BLaER1 (cell line): ENCODE results near the gene RAB37.
A peak's percentile ranks its signal among the peaks of the same experiment; 100 is the strongest.

Experiments
- H3K27ac ChIP-seq: shearing (Covaris generic); formaldehyde crosslinking; 2 replicates; pipeline ENCODE4 v1.8.1; 2022
- H3K27me3 ChIP-seq: shearing (Covaris generic); formaldehyde crosslinking; 2 replicates; pipeline ENCODE4 v1.8.1; 2022
- H3K36me3 ChIP-seq: shearing (Covaris generic); formaldehyde crosslinking; 2 replicates; pipeline ENCODE4 v1.8.1; 2022
- H3K4me1 ChIP-seq: shearing (Covaris generic); formaldehyde crosslinking; 2 replicates; pipeline ENCODE4 v1.8.1; 2022
- H3K4me2 ChIP-seq: shearing (Covaris generic); formaldehyde crosslinking; 2 replicates; pipeline ENCODE4 v1.8.1; 2022
- H3K4me3 ChIP-seq: shearing (Covaris generic); formaldehyde crosslinking; 2 replicates; pipeline ENCODE4 v1.8.1; 2022
- H3K9ac ChIP-seq: shearing (Covaris generic); formaldehyde crosslinking; 2 replicates; pipeline ENCODE4 v1.8.1; 2022
- H3K9me3 ChIP-seq: shearing (Covaris generic); formaldehyde crosslinking; 2 replicates; pipeline ENCODE4 v1.8.1; 2022
- H4K20me1 ChIP-seq: shearing (Covaris generic); formaldehyde crosslinking; 2 replicates; pipeline ENCODE4 v1.8.1; 2022
- Cebpa-rat ChIP-seq: shearing (Covaris generic); IDR thresholded peaks from 2 replicates; pipeline ENCODE4 v1.8.1; 2022

Gene RAB37

GRCh38 chr17:74725111-74725510, 11.9 kb upstream of the RAB37 start:
- peaks cover 3% of the 10 kb centered on the region; the same call in 1 of the 2 replicates for H3K4me1 ChIP-seq
- TF ChIP-seq Cebpa-rat, result no peak
- no peaks in the 10 kb centered on the region for H4K20me1 ChIP-seq

GRCh38 chr17:74728033-74728701, 8.9 kb upstream of the RAB37 start:
- no peaks in the 10 kb centered on the region for H4K20me1 ChIP-seq
- H3K27me3 ChIP-seq, result no peaks in the 10 kb centered on the region
- no peak for TF ChIP-seq Cebpa-rat
- no peak overlapping the region for H3K27ac ChIP-seq
- peaks cover 15% of the 10 kb centered on the region for H3K4me1 ChIP-seq
- no peak overlapping the region for H3K9ac ChIP-seq
- no peaks in the 10 kb centered on the region for H3K9me3 ChIP-seq
- no peak overlapping the region for H3K4me2 ChIP-seq
- H3K36me3 ChIP-seq, result no peaks in the 10 kb centered on the region
- H3K4me3 ChIP-seq, result no peak overlapping the region

More at GRCh38 chr17:74725111-74725510, 11.9 kb upstream of the RAB37 start:
- H3K4me3 ChIP-seq, result no peak overlapping the region
- H3K27ac ChIP-seq, result no peak overlapping the region
- no peaks in the 10 kb centered on the region for H3K36me3 ChIP-seq
- no peak overlapping the region for H3K9ac ChIP-seq
- H3K27me3 ChIP-seq, result no peaks in the 10 kb centered on the region
- no peaks in the 10 kb centered on the region for H3K9me3 ChIP-seq
- no peak overlapping the region for H3K4me2 ChIP-seq

- Histone ChIP-seq H3K27ac (no peak overlapping the region), H3K4me3 (no peak overlapping the region)
- no peak for TF ChIP-seq Cebpa-rat
Observed at GRCh38 chr17:74728702-74729075, 8.4 kb upstream of the RAB37 start.

GRCh38 chr17:74729368-74729767, 7.7 kb upstream of the RAB37 start:
- H3K27ac ChIP-seq, result no peak overlapping the region
- H3K4me3 ChIP-seq, result no peak overlapping the region
- no peaks in the 10 kb centered on the region for H4K20me1 ChIP-seq
- H3K36me3 ChIP-seq, result no peaks in the 10 kb centered on the region
- no peak for TF ChIP-seq Cebpa-rat
- peaks cover 27% of the 10 kb centered on the region for H3K4me1 ChIP-seq
- H3K27me3 ChIP-seq, result no peaks in the 10 kb centered on the region
- no peak overlapping the region for H3K9ac ChIP-seq
- H3K9me3 ChIP-seq, result no peaks in the 10 kb centered on the region
- H3K4me2 ChIP-seq, result no peak overlapping the region

More at GRCh38 chr17:74728702-74729075, 8.4 kb upstream of the RAB37 start:
- Histone ChIP-seq H3K4me1 (peaks cover 20% of the 10 kb centered on the region), H4K20me1 (no peaks in the 10 kb centered on the region), H3K9ac (no peak overlapping the region), H3K36me3 (no peaks in the 10 kb centered on the region), H3K27me3 (no peaks in the 10 kb centered on the region), H3K9me3 (no peaks in the 10 kb centered on the region), H3K4me2 (no peak overlapping the region)

GRCh38 chr17:74729866-74730265, 7.2 kb upstream of the RAB37 start:
- peaks cover 32% of the 10 kb centered on the region for H3K4me1 ChIP-seq
- H4K20me1 ChIP-seq, result no peaks in the 10 kb centered on the region
- H3K36me3 ChIP-seq, result no peaks in the 10 kb centered on the region
- H3K4me2 ChIP-seq, result no peak overlapping the region
- H3K27me3 ChIP-seq, result no peaks in the 10 kb centered on the region
- no peaks in the 10 kb centered on the region for H3K9me3 ChIP-seq
- no peak for TF ChIP-seq Cebpa-rat
- no peak overlapping the region for H3K9ac ChIP-seq
- no peak overlapping the region for H3K4me3 ChIP-seq
- no peak overlapping the region for H3K27ac ChIP-seq

GRCh38 chr17:74730491-74731346, 6.3 kb upstream of the RAB37 start:
- H3K9ac ChIP-seq, result no peak overlapping the region
- no peaks in the 10 kb centered on the region for H4K20me1 ChIP-seq
- no peaks in the 10 kb centered on the region for H3K27me3 ChIP-seq
- H3K4me3 ChIP-seq, result no peak overlapping the region
- TF ChIP-seq Cebpa-rat, result no peak
- no peak overlapping the region for H3K27ac ChIP-seq
- peak overlapping the region; percentile 29 for H3K4me2 ChIP-seq
- H3K4me1 ChIP-seq, result peaks cover 40% of the 10 kb centered on the region
- H3K36me3 ChIP-seq, result no peaks in the 10 kb centered on the region
- H3K9me3 ChIP-seq, result no peaks in the 10 kb centered on the region

GRCh38 chr17:74731347-74731605, 5.8 kb upstream of the RAB37 start:
- Histone ChIP-seq H3K9me3 (no peaks in the 10 kb centered on the region), H3K36me3 (no peaks in the 10 kb centered on the region), H3K27me3 (no peaks in the 10 kb centered on the region), H3K4me2 (no peak overlapping the region), H3K27ac (no peak overlapping the region), H4K20me1 (no peaks in the 10 kb centered on the region), H3K9ac (no peak overlapping the region), H3K4me3 (no peak overlapping the region), H3K4me1 (peaks cover 46% of the 10 kb centered on the region)
- no peak for TF ChIP-seq Cebpa-rat

- H3K36me3 ChIP-seq, result no peaks in the 10 kb centered on the region
- H3K9me3 ChIP-seq, result no peaks in the 10 kb centered on the region
- H3K4me2 ChIP-seq, result no peak overlapping the region
- H4K20me1 ChIP-seq, result no peaks in the 10 kb centered on the region
- TF ChIP-seq Cebpa-rat, result no peak
- peaks cover 54% of the 10 kb centered on the region for H3K4me1 ChIP-seq
- no peak overlapping the region for H3K9ac ChIP-seq
- H3K27me3 ChIP-seq, result no peaks in the 10 kb centered on the region
- H3K4me3 ChIP-seq, result no peak overlapping the region
- no peak overlapping the region for H3K27ac ChIP-seq
Observed at GRCh38 chr17:74732042-74732867, 4.8 kb upstream of the RAB37 start.

- peak overlapping the region; percentile 65 for H3K4me2 ChIP-seq
- TF ChIP-seq Cebpa-rat, result no peak
Observed at GRCh38 chr17:74733365-74734122, 3.5 kb upstream of the RAB37 start.

More at GRCh38 chr17:74733365-74734122, 3.5 kb upstream of the RAB37 start:
- no peak overlapping the region for H3K27ac ChIP-seq
- no peaks in the 10 kb centered on the region for H3K27me3 ChIP-seq
- no peaks in the 10 kb centered on the region for H3K36me3 ChIP-seq
- H3K4me1 ChIP-seq, result peaks cover 67% of the 10 kb centered on the region
- no peaks in the 10 kb centered on the region for H4K20me1 ChIP-seq
- H3K4me3 ChIP-seq, result no peak overlapping the region
- no peaks in the 10 kb centered on the region for H3K9me3 ChIP-seq
- H3K9ac ChIP-seq, result no peak overlapping the region
